Lung (tissue), 12 donors: ENCODE results near the gene TLE4. TPM values are rescaled to one million over a fixed set of nuclear protein-coding genes. Genes with fewer than 3 reads are reported as not detected.
A peak's percentile ranks its signal among the peaks of the same experiment; 100 is the strongest.

Experiments
- ATAC-seq: fragments of 200-7000 bp; cut with Tn5 transposase; one replicate; pipeline ENCODE4 v1.9.1; 2020; ENCODE audit warnings: moderate number of reproducible peaks; ENCODE audit not compliant: insufficient read depth, low FRiP score
- DNase-seq, 3 donors: peaks; one replicate each; pipeline ENCODE4 v3.0.0-alpha.2; 2013 to 2017
- H3K27ac ChIP-seq, 2 donors: one replicate each; pipeline ENCODE4 v1.5.1; 2013; ENCODE audit warnings: mild to moderate bottlenecking in 2 of 2, moderate library complexity in 2 of 2, control low read depth in 1 of 2, inconsistent platforms in 1 of 2, low read depth in 1 of 2, low read length in 1 of 2
- H3K27me3 ChIP-seq, 3 donors: one replicate each; pipeline ENCODE4 v1.5.1; 2013; ENCODE audit warnings: low read length in 2 of 3; ENCODE audit not compliant: control insufficient read depth in 3 of 3, insufficient read depth in 3 of 3
- H3K36me3 ChIP-seq, 4 donors: one replicate each; pipeline ENCODE4 v1.5.1; 2013; ENCODE audit warnings: low read length in 4 of 4, mild to moderate bottlenecking in 1 of 4, moderate library complexity in 1 of 4; ENCODE audit not compliant: control insufficient read depth in 4 of 4, insufficient read depth in 4 of 4
- H3K4me1 ChIP-seq, 5 donors: one replicate each; pipeline ENCODE4 v1.5.1; 2013; ENCODE audit warnings: low read length in 5 of 5, mild to moderate bottlenecking in 2 of 5, moderate library complexity in 1 of 5; ENCODE audit not compliant: control insufficient read depth in 5 of 5, insufficient read depth in 5 of 5
- H3K4me3 ChIP-seq: one replicate; pipeline ENCODE4 v1.5.1; 2013; ENCODE audit warnings: mild to moderate bottlenecking, control low read depth, moderate library complexity
- H3K9ac ChIP-seq, 2 donors: one replicate each; pipeline ENCODE4 v1.5.1; 2013; ENCODE audit warnings: low read length in 2 of 2, control low read depth in 1 of 2; ENCODE audit not compliant: insufficient read depth in 1 of 2
- H3K9me3 ChIP-seq, 4 donors: one replicate each; pipeline ENCODE4 v1.5.1; 2013; ENCODE audit warnings: low read length in 3 of 4, mild to moderate bottlenecking in 1 of 4, moderate library complexity in 1 of 4; ENCODE audit not compliant: control insufficient read depth in 4 of 4, insufficient read depth in 3 of 4
- CTCF ChIP-seq: IDR thresholded peaks from 2 replicates; pipeline ENCODE4 v1.5.1; 2012; ENCODE audit warnings: mild to moderate bottlenecking; ENCODE audit errors: control extremely low read depth, extremely low read depth
- WGBS, 2 donors: extraction: QIAGEN DNeasy Blood & Tissue Kit; methylation state at CpG; one replicate each; pipeline ENCODE4 v1.1.7; 2013; 5-methylcytosine and 5-hydroxymethylcytosine counted together
- polyA plus RNA-seq, 2 donors: library from polyadenylated mRNA; stranded (reverse); fragments of 200-250 nt; gene quantifications; one replicate each; pipeline ENCODE4 v1.2.1, GENCODE V29; 2013
- total RNA-seq, 2 donors: library from RNA; depleted of rRNA in 1 of 2; stranded (reverse); fragments of >200 nt in 1 of 2; gene quantifications; one replicate each; pipeline ENCODE4 v1.2.1, GENCODE V29; 2014 to 2021
- donor health status: control.
- donor health status: control.
- donor health status: Bipolar disorder and iron deficiency.
- donor health status: healthy.
- donor health status: DM: yes; HTN: yes; CAD: no.

The TLE4 gene
- total and polyA plus RNA-seq, 4 donors: 6.1 to 44.1 (median 26.3) TPM

GRCh38 chr9:79736051-79736450, 164.3 kb downstream of the TLE4 start:
- no peak for ATAC-seq
- Histone ChIP-seq H3K27me3 (no peaks in the 10 kb centered on the region), H3K9ac (no peak overlapping the region), H3K4me1 (no peaks in the 10 kb centered on the region), H3K4me3 (no peak overlapping the region), H3K27ac (no peak overlapping the region), H3K9me3 (peaks cover 0 to 3% (median 0%) of the 10 kb centered on the region in 4 donors), H3K36me3 (no peaks in the 10 kb centered on the region)
- no peak for TF ChIP-seq CTCF
- 90 to 96% methylated on average over 5 of the region's 5 CpGs for WGBS, 2 donors
- DNase-seq: no peak

GRCh38 chr9:79741381-79741780, 169.6 kb downstream of the TLE4 start:
- peaks cover 0 to 13% (median 3%) of the 10 kb centered on the region in 5 donors for H3K4me1 ChIP-seq
- H3K27me3 ChIP-seq: no peaks in the 10 kb centered on the region
- no peak overlapping the region for H3K4me3 ChIP-seq
- H3K9me3 ChIP-seq: peaks cover 0 to 3% (median 0%) of the 10 kb centered on the region in 4 donors
- no peak overlapping the region for H3K27ac ChIP-seq
- no peak for TF ChIP-seq CTCF
- 76 to 93% methylated on average over 3 of the region's 3 CpGs for WGBS, 2 donors
- ATAC-seq (no peak), DNase-seq (peak in 2 of 3 donors; percentile 13 to 44)
- no peaks in the 10 kb centered on the region for H3K36me3 ChIP-seq
- no peak overlapping the region for H3K9ac ChIP-seq

- no peak for TF ChIP-seq CTCF
- no peak overlapping the region for H3K4me3 ChIP-seq
- 43 to 74% methylated on average over 4 of the region's 4 CpGs for WGBS, 2 donors
- H3K4me1 ChIP-seq: peaks cover 0 to 13% (median 3%) of the 10 kb centered on the region in 5 donors
- peaks cover 0 to 3% (median 0%) of the 10 kb centered on the region in 4 donors for H3K9me3 ChIP-seq
- peak; percentile 37 to 89 (median 86) for DNase-seq
- ATAC-seq: no peak
- H3K27ac ChIP-seq: no peak overlapping the region
- H3K36me3 ChIP-seq: no peaks in the 10 kb centered on the region
- peaks cover 0 to 3% (median 0%) of the 10 kb centered on the region in 3 donors for H3K27me3 ChIP-seq
- no peak overlapping the region for H3K9ac ChIP-seq
Observed at GRCh38 chr9:79742110-79742721, 170.5 kb downstream of the TLE4 start.
